ENCODE data around the gene C11orf71. TPM values are rescaled to one million over a fixed set of nuclear protein-coding genes. Genes with fewer than 3 reads are reported as not detected.
A peak's percentile ranks its signal among the peaks of the same experiment; 100 is the strongest.

Gene C11orf71
- total RNA-seq, 1 experiment from 2014 or later: 6.9 TPM

GRCh38 chr11:114359342-114359741, 41.0 kb downstream of the C11orf71 start:
- no peak for DNase-seq (ENCODE audit: low read depth)

GRCh38 chr11:114358716-114359115, 41.6 kb downstream of the C11orf71 start:
- DNase-seq (ENCODE audit: low read depth): no peak

GRCh38 chr11:114354076-114354475, 46.2 kb downstream of the C11orf71 start:
- peak; percentile 75 for DNase-seq (ENCODE audit: low read depth)

- DNase-seq (ENCODE audit: low read depth): no peak
Measured at GRCh38 chr11:114353443-114353842, 46.9 kb downstream of the C11orf71 start.

GRCh38 chr11:114350022-114350421, 50.3 kb downstream of the C11orf71 start:
- DNase-seq (ENCODE audit: low read depth): peak; percentile 20

Other genes with a start within 250 kb of the C11orf71 start
- 187 and 246 TPM in 2 replicates for gene NNMT, start 104.1 kb downstream of the C11orf71 start, total RNA-seq (2014; rRNA removed; shearing (Covaris generic))
- 39.1 and 39.7 TPM in 2 replicates for gene RBM7, start 155 bp upstream of the C11orf71 start, total RNA-seq (2014; rRNA removed; shearing (Covaris generic))
- 159 and 340 TPM in 2 replicates for gene REXO2, start 39.0 kb upstream of the C11orf71 start, total RNA-seq (2014; rRNA removed; shearing (Covaris generic))
- not detected in 2 replicates for gene NXPE1, start 159.4 kb upstream of the C11orf71 start, total RNA-seq (2014; rRNA removed; shearing (Covaris generic))
- gene NXPE4, start 195.3 kb upstream of the C11orf71 start, total RNA-seq (2014; rRNA removed; shearing (Covaris generic)): not detected in 2 replicates

Data from Daoy (cell line).